ENCODE data around the gene RAB43.

Gene RAB43

GRCh38 chr3:129063091-129063640 lies 58.4 kb downstream of the RAB43 start:
- H3K4me3 ChIP-seq (replicated peaks; ENCODE audit: low read depth, low read length), result no peak overlapping the region
- TF ChIP-seq CTCF (IDR thresholded peaks at IDR 0.05; ENCODE audit: low read depth, low read length, missing control alignments), result no peak
- DNase-seq (ENCODE audit: extremely low read depth, low read depth), result no peak

- TF ChIP-seq CTCF (IDR thresholded peaks at IDR 0.05; ENCODE audit: low read depth, low read length, missing control alignments), result no peak
- DNase-seq (ENCODE audit: extremely low read depth, low read depth), result no peak
These were observed 59.4 kb downstream of the RAB43 start for GRCh38 chr3:129061888-129062834.

GRCh38 chr3:129061023-129061887 lies 60.3 kb downstream of the RAB43 start:
- no peak for TF ChIP-seq CTCF (IDR thresholded peaks at IDR 0.05; ENCODE audit: low read depth, low read length, missing control alignments)
- H3K4me3 ChIP-seq (replicated peaks; ENCODE audit: low read depth, low read length), result no peak overlapping the region
- DNase-seq (ENCODE audit: extremely low read depth, low read depth), result no peak

More at GRCh38 chr3:129061888-129062834, 59.4 kb downstream of the RAB43 start:
- H3K4me3 ChIP-seq (replicated peaks; ENCODE audit: low read depth, low read length), result no peak overlapping the region

GRCh38 chr3:129060276-129061022 lies 61.2 kb downstream of the RAB43 start, which contains the start of gene GP9:
Gene GP9, plus strand, starts transcription at chr3:129060779. Its CDS starts 961 bp downstream, at chr3:129061740.
- TF ChIP-seq CTCF (IDR thresholded peaks at IDR 0.05; ENCODE audit: low read depth, low read length, missing control alignments), result no peak
- H3K4me3 ChIP-seq (replicated peaks; ENCODE audit: low read depth, low read length), result no peak within 1 kb of the TSS
- DNase-seq (ENCODE audit: extremely low read depth, low read depth), result no peak

GRCh38 chr3:129059311-129059958 lies 62.2 kb downstream of the RAB43 start:
- TF ChIP-seq CTCF (IDR thresholded peaks at IDR 0.05; ENCODE audit: low read depth, low read length, missing control alignments), result no peak
- H3K4me3 ChIP-seq (replicated peaks; ENCODE audit: low read depth, low read length), result no peak overlapping the region
- no peak for DNase-seq (ENCODE audit: extremely low read depth, low read depth)
